Renal cortical epithelial cell (primary cell): ENCODE results near the gene SEZ6L2. TPM values are rescaled to one million over a fixed set of nuclear protein-coding genes. Genes with fewer than 3 reads are reported as not detected.
A peak's percentile ranks its signal among the peaks of the same experiment; 100 is the strongest.
"Not testable (repeated sequence)": the region's sequence is repeated elsewhere in the genome, so short reads cannot be mapped to it uniquely, and the experiment has no call there.

ENCODE experiments used
- DNase-seq: peaks from one replicate; pipeline ENCODE4 v3.0.0-alpha.2; 2011; ENCODE audit warnings: low read depth
- total RNA-seq: library from RNA; depleted of rRNA; stranded (reverse); fragments of >200 nt; gene quantifications from 2 replicates; pipeline ENCODE4 v1.2.3, GENCODE V29; 2014

The SEZ6L2 gene
- total RNA-seq, 1 donor from 2014 or later = 45.7 TPM

DNA sequence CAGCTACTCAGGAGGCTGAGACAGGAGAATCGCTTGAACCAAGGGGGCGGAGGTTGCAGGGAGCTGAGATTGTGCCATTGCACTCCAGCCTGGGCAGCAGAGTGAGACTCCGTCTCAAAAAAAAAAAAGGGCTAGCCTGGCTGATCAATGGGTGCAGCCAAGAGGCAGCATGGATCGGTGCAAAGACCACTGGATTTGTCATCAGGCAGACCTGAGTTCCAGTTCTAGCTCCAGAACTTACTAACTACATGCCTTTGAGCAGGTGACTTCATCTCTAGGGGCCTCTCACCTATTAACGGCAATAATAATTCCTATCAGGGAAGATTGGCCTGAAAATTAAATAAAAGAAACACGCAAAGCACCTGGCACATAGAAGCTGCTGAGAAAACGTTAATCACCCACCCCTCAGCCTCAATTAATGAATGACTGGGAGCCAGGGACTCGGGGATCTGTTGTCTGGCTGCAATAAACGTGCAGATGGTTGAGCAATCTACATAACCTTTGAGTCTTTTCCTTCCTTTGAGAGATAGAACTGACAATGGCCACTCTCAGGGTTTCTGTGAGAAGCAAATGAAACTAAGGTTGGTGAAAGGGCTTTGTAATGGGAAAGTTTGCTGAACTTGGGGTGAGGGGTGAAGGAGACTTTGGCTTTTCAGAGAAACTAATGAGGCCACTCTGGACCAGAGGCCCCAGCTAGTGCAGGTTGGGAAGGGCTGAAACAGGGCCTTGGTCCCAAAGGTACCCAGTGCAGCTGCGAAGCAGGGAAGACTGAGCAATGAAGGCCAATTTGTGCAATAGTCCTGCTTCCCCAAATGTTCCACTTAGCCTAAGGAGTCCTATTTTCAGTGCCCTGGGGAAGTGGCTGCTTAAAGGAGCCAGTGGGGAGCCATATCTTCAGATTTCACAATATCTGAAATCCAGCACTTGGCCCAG is 7.6 kb downstream of the SEZ6L2 start:
- peak; percentile 27 for DNase-seq

DNA sequence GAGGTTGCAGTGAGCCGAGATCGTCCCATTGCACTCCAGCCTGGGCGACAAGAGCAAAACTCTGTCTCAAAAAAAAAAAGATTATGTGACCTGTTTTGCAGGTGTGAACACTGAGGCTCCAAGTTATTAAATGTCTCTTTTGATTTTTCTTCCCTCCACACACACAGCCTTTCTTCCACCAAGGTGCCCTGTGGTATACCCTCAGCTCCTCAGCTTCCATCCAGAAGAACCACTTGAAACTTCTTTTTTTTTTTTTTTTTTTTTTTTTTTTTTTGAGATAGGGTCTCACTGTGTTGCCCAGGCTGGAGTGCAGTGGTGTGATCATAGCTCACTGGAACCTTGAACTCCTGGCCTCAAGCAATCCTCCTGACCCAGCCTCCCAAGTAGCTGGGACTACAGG is 10.0 kb downstream of the SEZ6L2 start:
- not testable (repeated sequence) for DNase-seq

- DNase-seq = no peak
These were observed 15.4 kb downstream of the SEZ6L2 start for GRCh38 chr16:29883987-29884386.

DNA sequence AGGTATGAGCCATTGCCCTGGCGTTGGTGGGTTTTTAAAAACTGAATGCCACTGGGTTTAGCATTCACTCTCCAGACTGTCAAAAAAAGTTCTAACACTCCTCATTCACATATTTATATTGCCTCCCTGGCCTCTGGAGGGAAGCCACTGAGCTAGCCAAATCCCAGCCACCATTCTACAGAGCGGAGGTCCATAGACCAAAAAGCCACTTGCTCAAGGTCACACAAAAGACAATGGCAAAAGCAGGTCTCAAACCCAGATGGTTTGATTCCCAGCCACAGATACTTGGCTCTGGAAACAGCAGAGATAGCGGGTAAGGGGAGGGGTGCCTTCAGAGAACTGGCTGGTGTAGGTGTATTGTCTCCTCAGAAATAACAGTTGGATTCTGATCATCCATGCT is 18.3 kb downstream of the SEZ6L2 start:
- no peak for DNase-seq

DNA sequence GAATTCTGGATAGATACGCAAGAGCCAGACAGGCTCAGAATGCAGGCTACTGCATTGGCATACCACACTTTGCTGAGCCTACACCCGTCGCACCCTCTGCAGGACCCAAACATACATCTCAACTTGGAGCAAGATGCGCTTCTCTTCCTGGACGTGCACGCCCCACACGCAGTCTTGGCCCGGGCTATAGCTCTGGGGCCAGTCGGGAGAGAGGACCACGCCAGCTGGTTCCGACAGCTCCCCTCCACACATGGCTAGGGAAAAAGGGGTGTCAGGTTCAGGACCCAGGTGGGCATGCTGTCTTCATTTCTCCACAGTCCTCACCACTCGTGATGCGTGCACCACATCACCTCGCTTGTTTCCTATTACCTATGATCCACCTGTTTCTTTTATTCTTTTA is 21.2 kb downstream of the SEZ6L2 start:
- DNase-seq = no peak

GRCh38 chr16:29877266-29877961 is 21.9 kb downstream of the SEZ6L2 start:
- peak; percentile 59 for DNase-seq

DNA sequence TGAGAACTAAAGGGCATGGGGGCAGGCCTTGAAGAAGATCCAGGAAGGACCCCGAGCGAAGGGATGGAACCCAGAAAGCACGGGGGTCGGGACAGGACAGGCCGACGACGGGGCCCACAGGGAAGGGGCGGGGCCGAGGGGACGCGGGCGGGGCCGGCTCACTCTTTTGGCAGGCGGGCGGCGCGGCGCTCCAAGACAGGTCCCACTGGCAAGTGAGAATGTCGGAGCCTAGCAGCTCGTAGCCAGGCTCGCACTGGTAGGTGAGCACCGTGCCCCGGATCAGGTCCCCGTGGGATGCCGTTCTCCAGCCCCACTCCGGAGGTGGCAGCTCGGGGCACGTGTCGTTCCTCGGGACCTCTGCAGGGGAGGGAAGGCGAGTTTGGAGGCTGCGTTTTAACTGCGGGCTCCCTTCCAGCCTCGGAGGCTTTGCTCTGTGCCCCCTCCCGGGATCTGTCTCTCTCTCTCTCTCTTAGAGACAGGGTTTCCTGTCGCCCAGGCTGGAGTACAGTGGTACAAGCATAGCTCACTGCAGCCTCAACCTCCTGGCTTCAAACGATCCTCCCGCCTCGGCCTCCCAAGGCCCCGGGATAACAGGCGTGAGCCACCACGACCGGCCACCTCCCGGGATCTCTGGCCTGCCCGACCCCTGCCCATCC is 22.6 kb downstream of the SEZ6L2 start:
- no peak for DNase-seq

DNA sequence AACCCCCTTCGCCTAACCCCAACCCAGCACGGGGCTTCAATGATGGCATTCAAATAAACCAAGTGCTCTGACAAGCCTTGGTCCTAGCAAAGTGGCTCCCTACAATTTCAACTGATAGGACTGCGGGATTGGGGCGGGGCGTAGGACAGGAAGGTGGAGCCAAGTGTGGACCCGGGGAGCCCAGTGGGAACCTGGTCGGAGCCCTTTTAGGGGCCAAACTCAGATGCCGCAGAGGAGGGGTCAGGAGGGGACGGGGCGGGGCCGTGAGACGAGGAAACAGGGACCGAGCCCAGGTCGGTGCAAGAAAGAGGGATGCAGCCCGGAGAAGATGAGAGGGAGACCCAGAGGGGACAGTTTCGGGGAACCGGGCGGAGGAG is 23.1 kb downstream of the SEZ6L2 start:
- no peak for DNase-seq

DNA sequence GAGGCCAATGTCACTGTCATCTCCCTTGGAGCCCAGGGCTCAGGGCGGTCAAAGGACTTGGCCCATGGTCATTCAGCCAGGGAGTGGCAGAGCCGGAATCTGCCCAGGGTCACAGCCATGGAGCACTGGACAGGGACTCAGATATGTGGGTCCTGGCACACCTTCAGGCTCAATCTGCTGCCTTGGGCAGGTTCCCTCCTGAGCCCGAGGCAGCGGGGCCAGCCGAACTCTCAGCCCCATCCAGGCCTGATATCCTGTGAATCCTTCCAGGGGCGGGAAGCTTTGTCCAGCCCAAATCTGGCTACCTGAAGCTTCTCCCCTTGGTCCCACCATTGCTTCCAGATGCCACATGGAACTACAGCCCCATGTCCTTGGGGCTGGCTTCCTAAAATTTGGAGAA is 24.1 kb downstream of the SEZ6L2 start:
- DNase-seq = no peak

DNA sequence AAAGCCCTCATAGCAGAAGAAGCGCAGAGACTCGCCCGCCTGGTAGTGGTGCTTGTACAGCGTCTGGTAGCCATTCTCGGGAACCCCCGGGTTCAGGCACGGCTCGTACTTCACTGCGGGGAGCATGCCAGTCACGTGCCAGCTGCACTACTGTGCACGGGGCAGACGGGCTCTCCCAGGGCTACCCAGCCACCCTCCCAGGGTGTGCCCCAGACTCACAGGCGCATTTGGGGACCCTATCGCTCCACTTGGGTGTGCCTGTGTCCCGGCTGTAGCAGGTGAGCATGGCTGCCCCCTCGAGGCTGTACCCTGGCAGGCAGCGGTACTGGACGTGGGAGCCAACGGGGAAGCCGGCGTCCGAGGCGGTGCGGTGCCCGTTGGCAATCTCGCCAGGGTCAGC is 26.0 kb downstream of the SEZ6L2 start:
- no peak for DNase-seq

GRCh38 chr16:29871822-29872546 is 27.4 kb downstream of the SEZ6L2 start:
- no peak for DNase-seq

DNA sequence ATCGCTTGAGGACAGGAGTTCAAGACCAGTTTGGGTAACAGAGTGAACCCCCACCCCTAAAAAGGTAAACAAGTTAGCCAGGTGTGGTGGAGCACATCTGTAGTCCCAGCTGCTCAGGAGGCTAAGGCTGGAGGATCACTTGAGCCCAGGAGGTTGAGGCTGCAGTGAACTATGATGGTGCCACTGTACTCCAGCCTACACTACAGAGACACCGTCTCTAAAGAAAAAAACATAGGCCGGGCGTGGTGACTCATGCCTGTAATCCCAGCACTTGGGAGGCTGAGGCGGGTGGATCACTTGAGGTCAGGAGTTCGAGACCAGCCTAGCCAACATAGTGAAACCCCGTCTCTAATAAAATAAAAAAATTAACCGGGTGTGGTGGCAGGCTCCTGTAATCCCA is 30.3 kb downstream of the SEZ6L2 start:
- DNase-seq = not testable (repeated sequence)

- DNase-seq = no peak
These were observed 30.8 kb downstream of the SEZ6L2 start for GRCh38 chr16:29868396-29869009.

- DNase-seq = no peak
These were observed 35.1 kb downstream of the SEZ6L2 start for GRCh38 chr16:29864205-29864604.

DNA sequence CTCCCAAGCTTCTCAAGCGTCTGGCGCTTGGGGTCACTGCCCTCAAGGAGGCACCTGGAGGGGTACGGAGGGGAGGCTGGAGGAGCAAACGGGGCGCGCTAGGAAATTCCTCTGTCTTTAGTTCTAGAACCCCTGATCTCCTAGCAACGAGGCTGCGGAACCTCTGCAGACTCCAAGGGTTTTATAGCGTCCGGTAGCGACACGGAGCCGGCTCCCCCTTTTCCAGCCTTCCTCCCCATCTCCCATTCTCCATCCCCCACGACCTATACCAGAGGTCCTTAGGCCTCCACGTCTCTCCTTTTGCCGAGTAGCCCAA is 35.7 kb downstream of the SEZ6L2 start:
- DNase-seq = no peak

GRCh38 chr16:29862884-29863668 is 36.3 kb downstream of the SEZ6L2 start, which contains the start of gene CDIPT:
Gene CDIPT, minus strand, starts transcription at chr16:29863226. Its CDS starts 369 bp downstream, at chr16:29862857.
- peak; percentile 89 for DNase-seq

DNA sequence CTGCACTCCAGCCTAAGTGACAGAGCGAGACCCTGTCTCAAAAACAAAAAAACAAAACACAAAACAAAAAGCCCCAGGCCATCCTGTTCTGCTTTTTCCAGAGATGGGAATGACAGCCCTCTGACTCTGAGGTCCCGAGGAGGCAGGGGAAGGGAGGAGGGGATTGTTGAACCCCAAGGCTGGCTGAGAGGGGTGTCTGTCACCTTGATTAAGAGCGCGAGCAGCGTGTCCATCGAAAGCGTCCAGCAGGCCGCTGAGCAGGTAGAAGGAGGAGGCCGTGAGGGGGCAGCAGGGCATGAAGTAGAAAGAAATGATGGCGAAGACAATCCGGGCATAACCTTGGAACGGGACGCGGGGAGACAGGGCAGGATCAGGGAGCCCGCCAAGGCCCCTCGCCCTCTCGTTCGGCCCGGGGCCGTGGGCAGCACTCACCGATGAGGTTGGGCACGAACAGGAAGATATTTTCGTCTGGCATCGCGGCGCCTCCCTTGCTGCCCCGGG is 36.9 kb downstream of the SEZ6L2 start:
- peak; percentile 25 for DNase-seq

- no peak for DNase-seq
These were observed 39.1 kb downstream of the SEZ6L2 start for GRCh38 chr16:29860218-29860617.

GRCh38 chr16:29858974-29859373 is 40.4 kb downstream of the SEZ6L2 start:
- no peak for DNase-seq

GRCh38 chr16:29858149-29858849 is 41.1 kb downstream of the SEZ6L2 start:
- no peak for DNase-seq
